ENCODE results near the gene EFNA4.

EFNA4 gene

DNA sequence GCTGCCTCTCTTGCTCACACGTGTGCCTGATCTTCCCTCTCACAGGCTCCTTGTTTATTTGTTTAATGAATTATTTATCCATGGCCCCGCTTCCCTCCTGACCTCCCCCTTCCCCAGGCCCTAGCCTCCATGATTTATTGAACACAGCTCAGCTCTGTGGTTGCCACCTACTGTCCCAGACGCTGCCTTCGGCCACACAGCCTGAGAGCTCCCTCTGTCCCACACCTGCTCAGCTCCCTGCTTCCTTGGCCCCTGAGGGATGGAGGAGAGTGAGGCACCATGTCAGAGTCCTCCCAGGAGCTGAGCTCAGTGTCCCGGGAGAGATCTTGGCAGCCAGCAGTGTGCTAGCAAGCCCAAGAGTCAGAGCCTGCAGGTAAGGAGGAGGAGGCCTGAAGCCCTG, 12.0 kb downstream of the EFNA4 start:
- no peak for FAIRE-seq

DNA sequence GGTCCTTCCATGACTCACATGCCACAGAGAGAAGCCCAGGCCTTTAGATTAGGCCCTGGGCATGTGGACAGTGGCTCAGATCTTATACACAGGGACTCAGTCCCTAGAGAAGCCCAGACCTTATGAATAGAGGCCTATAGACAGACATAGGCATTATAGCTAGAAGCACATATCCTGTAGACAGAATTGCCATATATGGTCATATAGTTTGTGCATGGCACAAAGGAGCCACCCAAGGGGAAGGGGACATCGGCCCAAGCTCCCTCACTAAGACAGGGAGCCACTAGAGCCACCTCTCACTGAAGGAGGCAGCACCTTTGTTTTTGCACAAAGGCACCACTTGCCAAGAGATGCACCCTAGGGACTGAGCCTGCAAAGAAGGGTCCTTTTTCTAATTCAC, 12.8 kb downstream of the EFNA4 start:
- no peak for FAIRE-seq

DNA sequence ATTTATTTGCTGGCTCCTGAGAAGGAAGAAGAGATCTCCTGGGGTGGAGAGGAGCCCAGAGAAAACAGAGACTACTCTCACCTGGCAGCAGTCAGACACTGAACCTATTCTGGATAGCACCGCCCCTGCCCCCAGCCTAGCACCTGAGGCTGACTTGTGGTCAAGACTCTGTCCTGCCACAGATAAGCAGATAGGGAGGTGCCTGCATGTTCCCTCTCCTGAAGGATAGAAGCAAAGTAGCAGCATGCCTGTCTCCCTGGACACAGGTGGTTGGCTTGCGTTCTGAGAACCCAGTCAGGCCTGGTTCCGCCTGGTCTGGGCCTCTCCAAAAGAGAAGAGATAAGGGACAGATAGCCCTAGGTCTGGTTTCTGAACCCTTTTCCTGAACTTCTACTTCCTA, 13.8 kb downstream of the EFNA4 start:
- no peak for FAIRE-seq

DNA sequence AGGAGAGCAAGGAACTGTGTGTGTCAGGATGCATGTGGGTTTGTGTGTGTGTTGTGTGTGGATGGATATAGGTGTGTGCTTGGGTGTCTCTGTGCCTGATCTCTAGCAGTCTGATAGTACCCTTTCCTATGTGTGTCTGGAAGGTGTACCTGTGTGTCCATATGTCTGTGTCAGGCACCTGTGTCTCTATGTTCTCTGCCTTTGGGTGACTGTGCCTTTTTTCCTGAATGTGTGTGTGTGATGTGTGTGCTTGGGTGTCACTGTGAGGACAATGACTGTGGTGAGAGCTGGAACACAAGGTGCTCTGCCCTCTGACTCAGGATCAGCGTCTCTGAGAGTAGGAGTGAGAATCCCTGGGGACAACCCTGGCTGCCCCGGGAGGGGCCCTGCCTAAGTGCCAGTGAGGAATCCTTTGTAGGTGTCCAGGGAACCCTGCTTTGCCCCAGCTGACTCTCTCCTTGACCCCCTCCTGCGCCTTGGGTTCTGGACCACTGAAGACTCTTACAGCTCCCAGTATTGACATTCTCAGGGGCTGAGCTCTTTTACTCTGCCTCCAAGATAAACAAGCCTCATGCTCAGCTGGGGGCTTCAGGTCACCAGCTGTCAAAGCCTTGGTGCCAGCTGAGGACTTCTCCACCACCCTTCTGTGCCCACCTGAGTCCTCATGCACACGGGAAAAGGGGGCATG, 14.4 kb downstream of the EFNA4 start:
- FAIRE-seq: no peak

DNA sequence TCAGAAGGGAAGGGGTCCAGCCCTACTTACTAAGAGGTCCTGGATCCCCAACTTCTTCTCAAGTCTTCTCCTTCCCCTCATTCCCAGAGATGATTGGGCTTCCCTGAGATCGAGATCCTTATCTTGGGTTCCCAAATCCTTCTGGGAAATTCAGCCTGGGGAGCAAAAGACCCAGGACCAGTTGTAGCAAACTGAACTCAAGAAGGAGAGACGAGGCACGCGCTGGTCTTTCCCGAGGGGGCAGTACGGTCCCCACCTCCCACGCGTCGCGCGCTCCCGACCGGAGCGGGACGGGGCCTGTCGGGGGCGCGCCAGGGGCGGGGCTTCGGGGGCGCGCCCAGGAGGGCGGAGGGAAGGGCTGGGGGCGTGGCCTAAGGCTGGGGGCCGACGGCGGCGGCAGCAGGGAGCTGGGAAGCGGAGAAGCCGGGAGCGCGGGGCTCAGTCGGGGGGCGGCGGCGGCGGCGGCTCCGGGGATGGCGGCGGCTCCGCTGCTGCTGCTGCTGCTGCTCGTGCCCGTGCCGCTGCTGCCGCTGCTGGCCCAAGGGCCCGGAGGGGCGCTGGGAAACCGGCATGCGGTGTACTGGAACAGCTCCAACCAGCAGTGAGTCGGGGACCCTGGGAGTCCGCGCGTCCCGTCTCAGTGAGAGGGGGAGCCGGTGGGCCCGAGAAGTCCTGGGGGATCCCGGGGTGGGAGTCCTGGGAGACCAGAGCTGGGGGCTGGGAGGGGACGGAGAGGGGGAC, 15.1 kb downstream of the EFNA4 start, which contains the start of gene EFNA3:
Gene EFNA3, plus strand, starts transcription at position 369 of the 741 bp plus-strand sequence. Its CDS starts 105 bp downstream, at position 474.
- no peak for FAIRE-seq

DNA sequence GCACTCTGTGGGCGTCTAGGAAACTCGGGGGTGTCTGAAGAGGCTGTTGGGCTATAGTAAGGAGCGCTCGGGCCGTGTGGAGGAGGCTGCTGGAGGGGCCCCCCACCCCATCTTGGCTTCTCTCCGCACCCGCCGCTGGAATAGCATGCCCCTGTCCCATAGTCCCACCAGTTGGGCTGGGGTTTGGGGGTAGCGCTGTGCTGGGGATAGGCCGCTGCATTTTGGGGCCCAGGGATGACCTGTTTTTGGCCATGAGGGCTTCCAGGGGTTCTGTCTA, 15.6 kb downstream of the EFNA4 start:
- no peak for FAIRE-seq

DNA sequence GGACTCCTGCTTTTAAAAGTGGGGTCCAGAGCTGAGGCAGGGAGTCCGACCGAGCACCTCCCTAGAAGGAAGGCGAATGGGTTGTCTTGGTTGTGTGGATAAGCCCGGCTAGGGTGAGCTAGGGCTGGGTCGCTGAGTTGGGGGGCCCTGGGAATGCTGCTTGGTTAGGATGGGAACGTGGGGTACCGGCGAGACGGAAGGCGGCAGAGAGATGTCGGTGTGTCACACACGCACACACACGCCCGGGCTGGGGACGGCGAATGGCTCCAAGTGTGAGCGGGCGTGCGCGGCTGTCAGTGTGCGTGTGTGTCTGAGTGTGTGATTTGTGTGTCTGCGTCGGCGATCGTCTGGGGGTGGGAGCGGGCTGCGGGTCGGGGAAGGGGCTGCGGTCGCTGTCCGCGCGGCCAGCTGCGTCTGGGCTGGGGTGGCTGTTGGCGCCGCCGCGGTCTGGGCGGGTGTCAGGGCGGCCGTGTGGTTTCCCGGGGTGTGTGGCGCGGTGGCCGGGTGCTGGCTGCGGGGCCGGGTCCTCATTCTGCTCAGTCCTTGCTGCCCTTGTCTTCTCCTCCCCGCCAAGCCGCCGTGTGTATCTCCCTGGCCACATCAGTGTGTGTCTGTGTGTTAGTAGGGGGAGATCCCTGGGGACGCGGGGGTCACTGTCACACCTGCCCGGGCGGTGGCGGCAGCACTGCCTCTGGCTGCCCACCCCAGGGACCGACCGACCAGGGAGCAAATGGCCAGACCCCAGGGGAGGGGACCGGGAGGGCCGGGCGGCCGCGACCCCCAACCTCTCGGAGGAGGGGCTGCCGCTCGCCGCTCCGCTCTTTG, 16.2 kb downstream of the EFNA4 start:
- FAIRE-seq: no peak

DNA sequence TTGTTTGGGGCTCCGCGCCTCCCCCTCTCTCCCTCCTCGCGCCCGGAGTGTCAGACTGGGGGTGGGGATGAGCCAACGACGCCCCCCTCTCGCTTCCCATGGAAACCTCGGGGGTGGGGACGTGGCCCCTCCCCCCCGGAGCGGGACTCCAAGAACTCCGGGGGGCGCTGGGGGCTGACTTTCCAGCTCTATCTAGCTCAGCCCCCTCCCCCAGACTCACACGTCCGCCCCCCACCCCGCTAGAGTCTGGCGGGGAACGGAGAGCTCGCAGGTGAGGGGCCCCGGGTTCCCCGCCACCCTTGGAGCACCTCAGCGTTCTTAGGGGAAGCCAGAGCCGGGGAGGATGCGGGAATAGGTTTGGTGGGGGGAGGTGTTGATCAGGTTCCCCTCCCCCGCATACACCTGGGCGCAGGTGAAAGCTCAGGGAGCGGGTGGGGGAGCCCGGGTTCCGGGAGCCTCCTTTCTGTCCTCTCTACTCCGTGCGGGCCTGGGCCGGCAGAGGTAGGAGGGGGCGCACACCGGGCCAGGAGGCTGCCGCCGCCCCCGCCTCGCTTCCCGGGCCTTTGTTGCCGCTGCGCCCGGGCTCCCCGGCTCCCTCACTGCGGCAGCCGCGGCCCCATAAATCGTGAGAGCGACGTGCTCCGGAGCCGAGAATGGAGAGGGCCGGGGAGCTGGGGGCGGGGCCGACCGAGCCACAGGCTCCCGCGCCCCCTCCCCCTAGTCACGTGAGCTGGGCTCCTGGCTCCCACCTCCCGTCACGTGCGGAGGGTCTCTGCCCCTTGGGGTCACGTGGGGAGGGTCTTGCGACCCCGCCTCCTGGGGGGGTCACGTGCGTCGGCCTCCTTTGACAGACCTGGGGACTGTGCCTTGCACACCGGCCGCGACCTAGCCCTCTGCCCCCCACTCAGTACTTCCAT, 17.0 kb downstream of the EFNA4 start:
- no peak for FAIRE-seq

DNA sequence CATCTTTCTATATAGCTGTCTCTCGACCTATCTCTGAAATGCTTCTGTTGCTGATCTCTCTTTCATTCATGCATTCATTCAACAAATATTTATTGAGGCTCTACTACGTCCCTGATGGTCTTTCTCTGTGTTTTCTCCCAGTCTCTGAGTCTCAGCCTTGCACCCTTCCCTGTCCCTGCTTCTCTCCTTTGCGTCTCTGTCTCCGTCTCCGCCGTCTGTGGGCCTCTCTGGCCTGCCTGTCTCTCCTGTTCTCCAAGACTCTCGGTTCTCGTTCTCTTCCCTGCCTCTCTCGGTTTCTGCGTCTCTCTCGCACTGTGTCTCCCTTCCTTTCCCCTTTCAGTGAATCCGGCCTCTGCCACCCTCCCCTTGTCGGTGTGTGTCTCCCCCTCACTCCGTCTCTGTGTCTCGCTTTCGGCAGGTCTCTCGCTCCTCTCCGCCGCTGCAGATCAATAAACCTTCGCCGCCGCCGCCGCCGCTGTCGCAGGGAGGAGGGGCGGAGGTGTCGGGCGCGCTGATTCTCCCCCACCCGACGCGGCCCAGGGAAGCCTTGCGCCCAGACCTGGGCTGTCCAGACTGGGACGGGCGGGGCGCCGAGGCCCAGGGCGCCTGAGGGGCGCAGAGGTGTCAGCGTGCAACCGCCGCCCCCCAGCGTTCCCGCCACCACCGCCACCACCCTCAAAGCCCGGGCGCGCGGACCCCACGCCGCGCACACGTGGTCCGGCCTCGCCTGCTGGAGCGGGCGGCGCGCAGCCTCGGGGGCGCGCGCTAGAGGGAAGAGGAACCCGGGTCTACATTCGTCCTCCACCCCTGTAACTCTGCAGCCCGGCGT, 18.1 kb downstream of the EFNA4 start:
- FAIRE-seq: no peak

DNA sequence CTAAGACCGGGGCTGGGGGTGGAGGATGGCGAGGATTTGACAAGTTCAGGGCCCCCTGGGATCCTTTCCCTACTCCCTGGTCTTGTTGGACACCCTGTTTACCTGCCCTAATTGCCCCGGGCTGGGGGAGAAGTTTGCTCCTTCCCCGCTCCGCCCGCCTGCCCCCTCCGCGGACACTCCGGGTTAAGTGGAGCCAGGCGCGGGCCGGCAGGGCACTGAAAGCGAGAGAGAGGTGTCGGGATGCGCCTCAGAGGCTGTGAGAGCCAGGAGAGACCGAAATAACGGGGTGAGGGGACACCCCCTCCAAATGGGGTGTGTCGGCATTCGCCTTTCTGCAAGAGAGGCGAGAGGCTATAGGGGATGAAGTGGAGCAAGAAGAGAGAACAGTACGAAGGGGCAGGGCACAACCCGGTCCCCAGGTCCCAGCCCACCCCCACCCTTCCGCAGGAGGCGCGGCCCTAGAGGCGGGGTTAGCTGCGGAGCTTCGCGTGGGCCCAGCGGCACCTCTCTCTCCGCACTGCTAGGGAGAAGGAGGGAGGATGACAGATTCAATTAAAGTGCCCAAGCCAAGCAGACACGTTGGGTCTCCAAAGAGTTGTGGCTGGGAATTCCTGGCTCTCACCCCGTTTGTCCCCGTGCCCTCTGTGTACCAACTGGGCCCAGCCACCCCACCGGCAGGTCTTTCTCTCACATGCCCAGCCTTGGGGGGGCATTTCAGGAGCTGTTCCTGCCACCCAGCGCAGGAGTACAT, 18.9 kb downstream of the EFNA4 start:
- FAIRE-seq: no peak

DNA sequence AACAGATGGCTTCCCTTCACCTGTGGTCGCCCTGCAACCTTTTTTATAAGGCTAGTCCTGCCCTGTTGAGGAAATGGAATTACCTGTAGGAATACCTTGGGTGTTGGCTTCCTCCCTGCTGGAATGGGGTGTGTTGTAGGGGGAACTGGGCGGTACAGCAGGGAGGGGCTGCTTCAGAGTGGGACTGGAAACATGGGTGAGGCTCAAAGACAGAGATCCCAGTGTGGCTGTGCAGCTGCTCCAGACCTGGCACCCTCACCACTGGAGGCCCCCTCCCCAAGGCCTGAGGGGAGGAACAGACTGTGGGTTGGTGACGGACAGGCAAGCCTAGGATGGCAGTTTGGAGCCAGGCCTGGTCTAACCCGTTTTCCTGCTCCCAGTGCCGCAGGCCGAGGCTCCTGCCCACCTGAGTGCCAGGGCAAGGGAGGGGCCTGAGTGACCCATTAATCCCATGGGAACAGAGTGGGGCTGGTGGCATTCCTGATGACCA, 19.6 kb downstream of the EFNA4 start:
- FAIRE-seq: no peak

DNA sequence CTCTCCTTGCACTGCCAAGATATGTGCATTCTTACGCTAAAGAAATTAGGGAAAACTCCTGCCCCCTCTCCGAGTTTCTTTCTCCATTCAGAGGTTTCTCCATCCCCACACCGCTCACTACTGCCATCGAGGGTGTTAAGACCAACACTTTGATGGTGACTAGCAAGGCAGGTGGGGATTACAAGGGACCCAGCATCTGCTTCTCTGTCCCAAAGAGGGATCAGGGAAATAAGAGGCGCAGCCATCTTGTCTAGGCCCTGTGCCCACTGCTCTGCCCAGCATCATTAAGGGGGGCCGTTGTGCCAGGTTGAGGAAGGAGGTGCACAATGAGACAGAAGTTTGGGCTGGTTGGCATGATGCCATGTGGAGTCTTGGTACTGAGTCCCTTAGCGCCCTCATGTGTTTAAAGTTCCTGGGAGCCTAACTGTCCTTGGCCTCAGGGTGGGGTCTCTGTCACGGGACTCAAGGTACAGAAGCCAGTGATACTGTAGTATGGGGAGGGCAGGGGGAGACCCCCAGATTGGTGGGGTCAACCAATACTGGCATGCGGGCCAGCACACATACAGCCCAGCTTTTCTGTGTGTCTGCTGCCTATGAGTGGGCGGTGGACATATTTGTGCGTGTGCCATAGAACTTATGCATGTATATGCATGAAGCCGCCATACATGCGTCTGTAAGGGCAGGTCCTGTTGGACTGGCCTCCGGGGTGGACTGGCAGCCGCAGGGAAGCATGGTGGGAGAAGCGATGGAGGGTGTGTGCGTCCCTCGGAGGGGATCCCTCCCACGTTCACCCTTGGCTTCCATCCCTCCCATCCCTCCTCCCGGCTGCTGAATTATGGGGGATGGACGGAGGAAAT, 20.6 kb downstream of the EFNA4 start:
- no peak for FAIRE-seq

DNA sequence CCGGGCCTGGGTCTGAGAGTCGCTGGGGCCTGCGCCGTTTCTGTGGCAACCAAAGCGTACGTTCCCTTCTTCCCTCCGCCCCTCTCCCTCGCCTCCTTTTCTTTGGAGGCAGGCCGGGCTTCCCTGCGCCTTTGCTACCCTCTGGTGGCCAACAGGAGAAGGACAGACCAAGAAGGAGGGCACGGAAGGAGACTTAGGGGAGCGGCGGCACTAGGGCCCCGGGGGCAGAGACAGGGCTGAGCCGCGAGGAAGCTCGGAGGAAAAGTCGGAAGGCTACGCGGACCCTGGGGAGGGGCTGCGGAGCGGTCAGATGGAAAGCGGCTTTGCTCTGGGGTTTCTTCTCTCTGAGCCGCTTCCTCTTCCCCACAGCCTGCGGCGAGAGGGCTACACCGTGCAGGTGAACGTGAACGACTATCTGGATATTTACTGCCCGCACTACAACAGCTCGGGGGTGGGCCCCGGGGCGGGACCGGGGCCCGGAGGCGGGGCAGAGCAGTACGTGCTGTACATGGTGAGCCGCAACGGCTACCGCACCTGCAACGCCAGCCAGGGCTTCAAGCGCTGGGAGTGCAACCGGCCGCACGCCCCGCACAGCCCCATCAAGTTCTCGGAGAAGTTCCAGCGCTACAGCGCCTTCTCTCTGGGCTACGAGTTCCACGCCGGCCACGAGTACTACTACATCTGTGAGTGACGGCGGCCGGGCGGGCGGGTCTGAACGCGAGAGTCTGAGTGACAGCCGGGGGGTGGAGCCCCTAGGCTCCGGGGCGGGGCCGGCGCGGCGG, 21.4 kb downstream of the EFNA4 start:
- peak; percentile 95 for FAIRE-seq

DNA sequence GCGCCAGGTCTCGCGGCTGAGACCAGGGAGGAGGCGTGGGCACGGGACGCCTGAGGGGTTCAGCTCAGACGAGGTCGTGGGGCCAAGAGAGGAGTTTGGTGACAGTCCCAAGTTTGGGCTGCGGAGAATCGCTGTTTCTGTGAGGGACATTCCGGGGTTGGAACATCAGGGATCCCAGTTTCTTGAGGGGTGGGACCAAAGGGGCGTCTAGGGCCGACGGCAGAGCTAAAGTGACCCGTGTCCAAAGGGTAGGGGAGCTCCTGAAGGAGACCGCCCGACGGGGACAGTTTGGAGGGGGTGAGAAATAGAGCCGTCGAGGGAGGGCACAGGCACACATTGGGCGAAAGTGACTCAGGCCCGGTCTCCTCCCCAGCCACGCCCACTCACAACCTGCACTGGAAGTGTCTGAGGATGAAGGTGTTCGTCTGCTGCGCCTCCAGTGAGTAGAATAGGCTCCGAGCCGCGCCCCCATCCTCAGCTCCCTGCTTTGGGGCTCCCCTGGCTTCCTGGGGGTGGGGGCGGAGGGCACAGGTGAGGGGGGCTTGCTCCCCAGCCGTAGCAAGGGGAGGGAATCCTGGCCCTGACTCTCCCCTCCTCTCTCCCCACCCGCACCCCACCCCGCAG, 22.1 kb downstream of the EFNA4 start:
- FAIRE-seq: no peak

DNA sequence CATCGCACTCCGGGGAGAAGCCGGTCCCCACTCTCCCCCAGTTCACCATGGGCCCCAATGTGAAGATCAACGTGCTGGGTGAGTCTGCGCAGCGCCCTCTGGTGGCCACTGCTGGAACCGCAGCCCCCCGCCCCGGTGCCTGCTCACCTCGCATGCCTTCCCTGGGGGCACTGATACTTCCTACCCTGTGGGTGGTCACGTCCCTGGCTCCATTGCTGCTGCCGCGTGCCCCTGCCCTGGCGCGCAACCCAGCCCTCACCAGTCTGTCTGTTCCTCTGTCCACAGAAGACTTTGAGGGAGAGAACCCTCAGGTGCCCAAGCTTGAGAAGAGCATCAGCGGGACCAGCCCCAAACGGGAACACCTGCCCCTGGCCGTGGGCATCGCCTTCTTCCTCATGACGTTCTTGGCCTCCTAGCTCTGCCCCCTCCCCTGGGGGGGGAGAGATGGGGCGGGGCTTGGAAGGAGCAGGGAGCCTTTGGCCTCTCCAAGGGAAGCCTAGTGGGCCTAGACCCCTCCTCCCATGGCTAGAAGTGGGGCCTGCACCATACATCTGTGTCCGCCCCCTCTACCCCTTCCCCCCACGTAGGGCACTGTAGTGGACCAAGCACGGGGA, 22.7 kb downstream of the EFNA4 start:
- no peak for FAIRE-seq

DNA sequence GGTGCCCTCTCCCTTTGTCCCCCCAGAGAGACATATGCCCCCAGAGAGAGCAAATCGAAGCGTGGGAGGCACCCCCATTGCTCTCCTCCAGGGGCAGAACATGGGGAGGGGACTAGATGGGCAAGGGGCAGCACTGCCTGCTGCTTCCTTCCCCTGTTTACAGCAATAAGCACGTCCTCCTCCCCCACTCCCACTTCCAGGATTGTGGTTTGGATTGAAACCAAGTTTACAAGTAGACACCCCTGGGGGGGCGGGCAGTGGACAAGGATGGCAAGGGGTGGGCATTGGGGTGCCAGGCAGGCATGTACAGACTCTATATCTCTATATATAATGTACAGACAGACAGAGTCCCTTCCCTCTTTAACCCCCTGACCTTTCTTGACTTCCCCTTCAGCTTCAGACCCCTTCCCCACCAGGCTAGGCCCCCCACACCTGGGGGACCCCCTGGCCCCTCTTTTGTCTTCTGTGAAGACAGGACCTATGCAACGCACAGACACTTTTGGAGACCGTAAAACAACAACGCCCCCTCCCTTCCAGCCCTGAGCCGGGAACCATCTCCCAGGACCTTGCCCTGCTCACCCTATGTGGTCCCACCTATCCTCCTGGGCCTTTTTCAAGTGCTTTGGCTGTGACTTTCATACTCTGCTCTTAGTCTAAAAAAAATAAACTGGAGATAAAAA, 23.5 kb downstream of the EFNA4 start:
- no peak for FAIRE-seq
